MM.1S (cell line): Measurements from ENCODE around the gene PLCB1.

Source experiments
- DNase-seq: peaks from one replicate; pipeline ENCODE4 v3.0.0-alpha.2; 2015
- H2AFZ ChIP-seq: fragments of 300-600 bp; sonication (generic); 2 replicates; pipeline ENCODE4 v1.6.0; 2016; ENCODE audit warnings: antibody characterized with exemption, low read length
- H3F3A ChIP-seq: fragments of 300-600 bp; sonication (generic); 2 replicates; pipeline ENCODE4 v1.6.1; 2016; ENCODE audit warnings: mild to moderate bottlenecking, antibody characterized with exemption, low read length, moderate library complexity, mixed read lengths; ENCODE audit not compliant: insufficient read depth
- H3K27ac ChIP-seq: fragments of 300-600 bp; sonication (generic); 2 replicates; pipeline ENCODE4 v1.5.1; 2016; ENCODE audit warnings: mild to moderate bottlenecking, low read length
- H3K27me3 ChIP-seq: fragments of 300-600 bp; sonication (generic); replicated peaks from 2 replicates; pipeline ENCODE4 v1.6.0; 2016; ENCODE audit warnings: low read length; ENCODE audit not compliant: insufficient read depth
- H3K36me3 ChIP-seq: fragments of 300-600 bp; sonication (generic); replicated peaks from 2 replicates; pipeline ENCODE4 v1.6.1; 2016; ENCODE audit warnings: mild to moderate bottlenecking, low read length, mixed read lengths; ENCODE audit not compliant: insufficient read depth
- H3K4me1 ChIP-seq: fragments of 300-600 bp; sonication (generic); 2 replicates; pipeline ENCODE4 v1.6.1; 2016; ENCODE audit warnings: low read length, mixed read lengths
- H3K4me2 ChIP-seq: fragments of 300-600 bp; sonication (generic); 2 replicates; pipeline ENCODE4 v1.6.0; 2016; ENCODE audit warnings: low read depth, low read length
- H3K4me3 ChIP-seq: fragments of 300-600 bp; sonication (generic); 2 replicates; pipeline ENCODE4 v1.5.1; 2016; ENCODE audit warnings: low read length, mixed read lengths
- H3K79me2 ChIP-seq: fragments of 300-600 bp; sonication (generic); 2 replicates; pipeline ENCODE4 v1.6.1; 2016; ENCODE audit warnings: mixed run types, low read length, mixed read lengths
- H3K9ac ChIP-seq: fragments of 300-600 bp; sonication (generic); 2 replicates; pipeline ENCODE4 v1.6.1; 2016; ENCODE audit warnings: low read length, mixed read lengths
- H3K9me2 ChIP-seq: fragments of 300-600 bp; sonication (generic); replicated peaks from 2 replicates; pipeline ENCODE4 v1.6.1; 2016; ENCODE audit warnings: mild to moderate bottlenecking, low read length, mixed read lengths; ENCODE audit not compliant: insufficient read depth
- H3K9me3 ChIP-seq: fragments of 300-600 bp; sonication (generic); replicated peaks from 2 replicates; pipeline ENCODE4 v1.6.1; 2016; ENCODE audit warnings: mild to moderate bottlenecking, low read length, mixed read lengths; ENCODE audit not compliant: insufficient read depth
- H4K20me1 ChIP-seq: fragments of 300-600 bp; sonication (generic); 2 replicates; pipeline ENCODE4 v1.6.1; 2016; ENCODE audit warnings: mild to moderate bottlenecking, low read length, moderate library complexity, mixed read lengths; ENCODE audit not compliant: insufficient read depth
- EZH2 ChIP-seq: fragments of 300-600 bp; sonication (generic); optimal IDR thresholded peaks from 2 replicates; pipeline ENCODE3; 2017; ENCODE audit warnings: low read depth, mild to moderate bottlenecking, antibody characterized with exemption, low read length, mixed read lengths
- EZH2phosphoT487 ChIP-seq: fragments of 300-600 bp; sonication (generic); IDR thresholded peaks from 2 replicates; pipeline ENCODE4 v1.6.1; 2018; ENCODE audit warnings: antibody characterized with exemption, low read length
- TF ChIP-seq, protein P1 (sequence below): fragments of 300-600 bp; sonication (generic); IDR thresholded peaks from 2 replicates; pipeline ENCODE4 v1.5.1; 2016; ENCODE audit warnings: antibody characterized with exemption, low read length, mixed read lengths

The PLCB1 gene

DNA sequence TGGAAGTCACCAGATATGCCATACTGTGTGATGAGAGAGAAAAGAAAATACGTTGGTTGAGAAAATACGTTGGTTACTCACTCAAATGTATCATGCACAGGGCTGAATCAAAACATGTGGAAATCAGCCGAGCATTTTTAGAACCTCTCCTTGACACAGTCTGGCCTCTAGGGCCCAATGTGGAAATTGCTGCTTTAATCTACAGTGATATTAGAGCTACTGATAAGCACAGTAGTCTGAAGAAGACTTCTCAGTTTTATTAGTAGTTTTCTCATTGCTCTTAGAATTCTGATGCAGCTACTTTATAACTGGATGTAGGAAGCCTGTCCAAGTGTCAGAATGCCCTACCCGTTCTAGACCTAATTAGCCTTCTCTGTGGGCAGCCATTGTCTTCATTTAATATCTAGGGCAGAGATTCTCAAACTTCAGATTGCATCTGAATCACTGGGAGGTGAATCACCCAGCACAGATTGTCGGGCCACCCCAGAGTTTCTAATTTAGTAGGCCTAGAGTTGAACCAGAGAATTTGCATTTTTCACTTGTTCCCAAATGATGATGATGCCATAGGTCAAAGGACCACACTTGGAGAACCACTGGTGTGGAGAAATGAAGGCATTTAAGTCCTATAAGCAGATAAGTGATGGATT, 229.1 kb downstream of the PLCB1 start:
- Histone ChIP-seq H3K9ac (no peak overlapping the region), H3F3A (no peaks in the 10 kb centered on the region), H3K4me2 (no peak overlapping the region), H3K4me3 (no peak overlapping the region), H3K4me1 (no peaks in the 10 kb centered on the region; the same call in 1 of the 2 replicates), H3K9me3 (no peaks in the 10 kb centered on the region), H3K27me3 (no peaks in the 10 kb centered on the region), H3K9me2 (no peaks in the 10 kb centered on the region), H4K20me1 (no peaks in the 10 kb centered on the region), H3K36me3 (no peaks in the 10 kb centered on the region), H3K79me2 (no peaks in the 10 kb centered on the region), H2AFZ (no peak overlapping the region), H3K27ac (no peak overlapping the region)
- TF ChIP-seq EZH2phosphoT487: no peak
- TF ChIP-seq EZH2: no peak
- TF ChIP-seq, protein P1, sequence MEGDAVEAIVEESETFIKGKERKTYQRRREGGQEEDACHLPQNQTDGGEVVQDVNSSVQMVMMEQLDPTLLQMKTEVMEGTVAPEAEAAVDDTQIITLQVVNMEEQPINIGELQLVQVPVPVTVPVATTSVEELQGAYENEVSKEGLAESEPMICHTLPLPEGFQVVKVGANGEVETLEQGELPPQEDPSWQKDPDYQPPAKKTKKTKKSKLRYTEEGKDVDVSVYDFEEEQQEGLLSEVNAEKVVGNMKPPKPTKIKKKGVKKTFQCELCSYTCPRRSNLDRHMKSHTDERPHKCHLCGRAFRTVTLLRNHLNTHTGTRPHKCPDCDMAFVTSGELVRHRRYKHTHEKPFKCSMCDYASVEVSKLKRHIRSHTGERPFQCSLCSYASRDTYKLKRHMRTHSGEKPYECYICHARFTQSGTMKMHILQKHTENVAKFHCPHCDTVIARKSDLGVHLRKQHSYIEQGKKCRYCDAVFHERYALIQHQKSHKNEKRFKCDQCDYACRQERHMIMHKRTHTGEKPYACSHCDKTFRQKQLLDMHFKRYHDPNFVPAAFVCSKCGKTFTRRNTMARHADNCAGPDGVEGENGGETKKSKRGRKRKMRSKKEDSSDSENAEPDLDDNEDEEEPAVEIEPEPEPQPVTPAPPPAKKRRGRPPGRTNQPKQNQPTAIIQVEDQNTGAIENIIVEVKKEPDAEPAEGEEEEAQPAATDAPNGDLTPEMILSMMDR: peak; percentile 3; the same call in 1 of the 2 replicates
- DNase-seq: no peak

DNA sequence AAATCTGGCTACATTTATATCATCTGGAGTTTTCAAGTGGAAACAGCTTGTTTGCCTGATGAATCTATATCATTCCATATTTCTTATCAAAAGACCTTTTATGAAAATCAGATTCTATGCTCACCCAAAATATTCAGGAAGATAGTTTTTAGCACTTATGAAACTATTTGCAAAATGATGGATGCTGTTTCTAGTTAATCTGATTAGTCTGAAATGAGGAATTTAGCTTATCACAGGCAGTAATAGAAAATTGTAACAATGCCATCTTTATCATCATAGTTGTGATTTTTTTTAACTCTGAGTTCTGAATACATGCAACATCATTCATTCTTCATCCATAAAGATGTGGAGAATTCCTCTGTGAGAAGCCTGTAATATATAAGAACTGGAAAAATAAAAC, 229.7 kb downstream of the PLCB1 start:
- H3K27ac ChIP-seq: no peak overlapping the region
- no peak overlapping the region for H3K4me2 ChIP-seq

DNA sequence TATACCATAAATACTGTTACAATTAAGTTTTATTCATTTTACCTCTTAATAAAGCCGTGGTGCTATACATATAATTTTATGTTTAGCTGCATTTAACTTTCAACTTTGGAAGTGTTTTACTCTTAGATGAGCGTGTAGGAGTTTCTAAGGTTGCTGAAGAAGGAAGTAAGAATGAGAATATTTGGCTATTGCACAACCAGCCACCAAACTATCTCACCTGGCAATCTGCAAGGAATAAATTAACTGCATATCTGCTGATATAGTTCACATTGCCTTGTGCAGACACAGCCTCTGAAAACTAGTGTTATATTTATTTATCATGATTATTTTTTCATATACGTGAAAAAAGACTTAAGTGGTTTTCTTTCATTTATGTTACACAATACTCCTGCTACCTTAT, 230.4 kb downstream of the PLCB1 start:
- H3K27me3 ChIP-seq: no peaks in the 10 kb centered on the region

More for the DNA sequence above, 229.7 kb downstream of the PLCB1 start:
- no peaks in the 10 kb centered on the region for H3K36me3 ChIP-seq
- H3K79me2 ChIP-seq: no peaks in the 10 kb centered on the region
- no peaks in the 10 kb centered on the region for H3K9me3 ChIP-seq
- no peaks in the 10 kb centered on the region for H3K9me2 ChIP-seq
- H3K4me3 ChIP-seq: no peak overlapping the region
- no peak for DNase-seq
- H3K27me3 ChIP-seq: no peaks in the 10 kb centered on the region
- no peaks in the 10 kb centered on the region for H4K20me1 ChIP-seq
- H2AFZ ChIP-seq: no peak overlapping the region
- no peak overlapping the region for H3K9ac ChIP-seq
- TF ChIP-seq, protein P1: no peak
- TF ChIP-seq EZH2phosphoT487 (no peak), EZH2 (no peak)
- no peaks in the 10 kb centered on the region for H3F3A ChIP-seq
- no peaks in the 10 kb centered on the region; the same call in 1 of the 2 replicates for H3K4me1 ChIP-seq

More for the DNA sequence above, 230.4 kb downstream of the PLCB1 start:
- no peaks in the 10 kb centered on the region for H3K9me2 ChIP-seq
- no peak for DNase-seq
- H3K9ac ChIP-seq: no peak overlapping the region
- H2AFZ ChIP-seq: no peak overlapping the region
- H3K4me3 ChIP-seq: no peak overlapping the region
- no peak overlapping the region for H3K4me2 ChIP-seq
- no peaks in the 10 kb centered on the region for H3K79me2 ChIP-seq
- no peaks in the 10 kb centered on the region for H3K36me3 ChIP-seq
- no peak overlapping the region for H3K27ac ChIP-seq
- H4K20me1 ChIP-seq: no peaks in the 10 kb centered on the region
- no peaks in the 10 kb centered on the region for H3F3A ChIP-seq
- H3K9me3 ChIP-seq: no peaks in the 10 kb centered on the region
- TF ChIP-seq, protein P1: no peak
- TF ChIP-seq EZH2: no peak
- no peak for TF ChIP-seq EZH2phosphoT487
- no peaks in the 10 kb centered on the region; the same call in 1 of the 2 replicates for H3K4me1 ChIP-seq
